Fibroblast of mammary gland (primary cell): ENCODE results near the gene CNFN.

Experiments used
- DNase-seq: peaks from one replicate; pipeline ENCODE4 v3.0.0-alpha.2; 2010; ENCODE audit warnings: low read depth
- H3K4me3 ChIP-seq: 2 replicates; pipeline ENCODE4 v1.5.1; 2011; ENCODE audit warnings: low read depth, mild to moderate bottlenecking, low read length, moderate library complexity; ENCODE audit not compliant: control insufficient read depth
- TF ChIP-seq, protein P1 (sequence below): conservative IDR thresholded peaks from 2 replicates; pipeline ENCODE4 v1.5.1; 2011; ENCODE audit warnings: low read depth, low read length, inconsistent platforms; ENCODE audit not compliant: control insufficient read depth, insufficient read depth

Gene CNFN

DNA sequence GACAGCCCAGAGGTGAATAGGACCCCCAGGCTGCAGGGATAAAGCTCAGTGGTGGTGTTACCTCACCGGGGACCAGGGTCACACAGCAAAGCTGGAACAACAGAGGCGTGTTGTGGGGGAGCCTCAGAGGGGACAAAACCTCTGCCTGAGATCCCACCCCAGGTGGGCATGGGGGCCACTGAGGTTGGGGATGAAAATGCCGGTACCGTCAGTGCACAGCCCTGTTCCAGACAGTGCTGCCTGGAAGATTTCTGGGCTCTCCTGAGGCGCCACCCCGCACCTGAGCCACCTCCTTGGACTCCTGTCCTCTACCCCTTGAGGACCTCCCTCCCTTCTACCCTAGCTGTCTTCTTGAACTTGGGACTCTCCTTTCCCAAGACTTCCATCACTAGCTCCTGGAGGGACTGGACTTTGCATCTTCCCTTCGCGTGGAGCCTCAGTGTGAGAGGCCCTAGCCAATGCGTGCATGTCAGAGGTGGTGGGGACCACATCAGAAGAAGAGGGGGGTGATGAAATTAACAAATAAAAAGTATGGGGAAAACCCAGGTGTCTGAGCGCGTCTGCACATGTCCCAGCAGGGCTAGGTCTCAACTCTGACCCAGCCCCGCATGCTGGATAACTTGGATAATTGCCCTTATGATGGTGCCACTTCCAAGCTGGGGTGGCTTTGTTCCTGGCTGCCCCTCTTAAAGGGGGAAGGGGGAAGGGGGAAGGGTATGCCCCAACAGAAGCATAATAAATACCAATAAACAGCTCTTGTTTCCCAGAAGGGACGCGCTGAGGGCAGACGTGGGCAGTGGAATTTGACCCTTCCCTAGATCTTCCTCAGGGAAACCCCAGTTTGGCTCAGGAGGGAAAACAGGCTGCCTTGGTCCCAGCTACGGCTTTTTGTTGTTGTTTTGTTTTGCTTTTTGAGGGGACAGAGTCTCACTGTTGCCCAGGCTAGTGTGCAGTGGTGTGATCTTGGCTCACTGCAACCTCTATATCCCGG lies 11.6 kb downstream of the CNFN start:
- DNase-seq = no peak
- TF ChIP-seq, protein P1, sequence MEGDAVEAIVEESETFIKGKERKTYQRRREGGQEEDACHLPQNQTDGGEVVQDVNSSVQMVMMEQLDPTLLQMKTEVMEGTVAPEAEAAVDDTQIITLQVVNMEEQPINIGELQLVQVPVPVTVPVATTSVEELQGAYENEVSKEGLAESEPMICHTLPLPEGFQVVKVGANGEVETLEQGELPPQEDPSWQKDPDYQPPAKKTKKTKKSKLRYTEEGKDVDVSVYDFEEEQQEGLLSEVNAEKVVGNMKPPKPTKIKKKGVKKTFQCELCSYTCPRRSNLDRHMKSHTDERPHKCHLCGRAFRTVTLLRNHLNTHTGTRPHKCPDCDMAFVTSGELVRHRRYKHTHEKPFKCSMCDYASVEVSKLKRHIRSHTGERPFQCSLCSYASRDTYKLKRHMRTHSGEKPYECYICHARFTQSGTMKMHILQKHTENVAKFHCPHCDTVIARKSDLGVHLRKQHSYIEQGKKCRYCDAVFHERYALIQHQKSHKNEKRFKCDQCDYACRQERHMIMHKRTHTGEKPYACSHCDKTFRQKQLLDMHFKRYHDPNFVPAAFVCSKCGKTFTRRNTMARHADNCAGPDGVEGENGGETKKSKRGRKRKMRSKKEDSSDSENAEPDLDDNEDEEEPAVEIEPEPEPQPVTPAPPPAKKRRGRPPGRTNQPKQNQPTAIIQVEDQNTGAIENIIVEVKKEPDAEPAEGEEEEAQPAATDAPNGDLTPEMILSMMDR = no peak
- H3K4me3 ChIP-seq = no peak overlapping the region

DNA sequence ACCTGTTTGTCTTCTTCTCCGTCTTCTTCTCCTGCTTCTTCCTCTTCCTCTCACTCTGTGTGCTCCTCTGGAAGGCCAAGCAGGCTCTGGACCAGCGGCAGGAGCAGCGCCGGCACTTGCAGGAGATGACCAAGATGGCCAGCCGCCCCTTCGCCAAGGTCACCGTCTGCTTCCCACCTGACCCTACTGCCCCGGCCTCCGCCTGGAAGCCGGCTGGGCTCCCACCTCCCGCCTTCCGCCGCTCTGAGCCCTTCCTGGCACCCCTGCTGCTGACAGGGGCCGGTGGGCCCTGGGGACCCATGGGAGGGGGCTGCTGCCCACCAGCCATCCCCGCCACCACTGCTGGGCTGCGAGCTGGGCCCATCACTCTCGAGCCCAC lies 13.9 kb downstream of the CNFN start:
- TF ChIP-seq, protein P1 = no peak
- DNase-seq = no peak
- no peak overlapping the region for H3K4me3 ChIP-seq

DNA sequence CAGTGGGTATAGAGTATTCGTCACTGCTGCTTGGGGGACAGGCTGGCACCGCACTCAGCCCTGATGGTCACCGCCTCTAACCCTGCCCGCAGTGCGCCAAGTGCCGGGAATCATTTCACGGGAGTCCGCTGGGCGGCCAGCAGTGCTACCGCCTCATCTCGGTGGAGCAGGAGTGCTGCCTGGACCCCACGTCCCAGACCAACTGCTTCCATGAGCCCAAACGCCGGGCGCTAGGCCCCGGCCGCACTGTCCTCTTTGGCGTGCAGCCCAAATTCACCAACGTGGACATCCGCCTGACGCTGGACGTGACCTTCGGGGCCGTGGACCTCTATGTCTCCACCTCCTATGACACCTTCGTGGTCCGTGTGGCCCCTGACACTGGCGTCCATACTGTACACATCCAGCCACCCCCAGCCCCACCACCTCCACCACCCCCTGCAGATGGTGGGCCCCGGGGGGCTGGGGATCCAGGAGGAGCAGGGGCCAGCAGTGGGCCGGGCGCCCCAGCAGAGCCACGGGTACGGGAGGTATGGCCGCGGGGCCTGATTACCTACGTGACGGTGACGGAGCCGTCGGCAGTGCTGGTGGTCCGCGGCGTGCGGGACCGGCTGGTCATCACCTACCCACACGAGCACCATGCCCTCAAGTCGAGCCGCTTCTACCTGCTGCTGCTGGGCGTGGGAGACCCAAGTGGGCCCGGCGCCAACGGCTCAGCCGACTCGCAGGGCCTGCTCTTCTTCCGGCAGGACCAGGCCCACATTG lies 14.5 kb downstream of the CNFN start:
- no peak overlapping the region for H3K4me3 ChIP-seq
- TF ChIP-seq, protein P1 = no peak
- no peak for DNase-seq

DNA sequence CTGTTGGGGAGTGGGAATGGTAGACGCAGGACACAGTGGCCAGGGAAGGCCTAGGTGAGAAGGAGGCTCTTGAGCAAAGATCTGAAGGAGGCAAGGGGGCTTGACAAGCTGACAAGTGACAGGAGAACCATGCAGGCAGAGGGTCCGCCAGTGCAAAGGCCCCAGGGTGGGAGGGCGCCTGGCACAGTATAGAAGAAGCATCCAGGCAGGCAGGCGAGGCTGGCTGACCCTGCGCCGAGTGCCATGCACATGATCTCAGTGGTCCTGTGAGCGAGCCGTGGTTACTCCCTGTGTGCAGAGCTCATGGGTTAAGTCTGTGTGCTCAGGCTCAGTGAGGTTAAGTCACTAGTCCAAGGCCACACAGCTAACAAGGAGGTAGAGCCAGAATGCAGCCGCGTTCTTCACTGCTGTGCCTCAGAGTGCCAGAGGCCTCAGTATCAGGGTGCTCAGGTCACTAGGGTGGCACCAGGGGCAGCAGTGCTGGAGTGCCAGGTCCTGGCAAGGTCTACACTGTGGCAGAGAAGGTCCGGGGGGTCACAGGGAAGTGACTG lies 15.2 kb downstream of the CNFN start:
- DNase-seq = no peak
- TF ChIP-seq, protein P1 = no peak
- H3K4me3 ChIP-seq = no peak overlapping the region

DNA sequence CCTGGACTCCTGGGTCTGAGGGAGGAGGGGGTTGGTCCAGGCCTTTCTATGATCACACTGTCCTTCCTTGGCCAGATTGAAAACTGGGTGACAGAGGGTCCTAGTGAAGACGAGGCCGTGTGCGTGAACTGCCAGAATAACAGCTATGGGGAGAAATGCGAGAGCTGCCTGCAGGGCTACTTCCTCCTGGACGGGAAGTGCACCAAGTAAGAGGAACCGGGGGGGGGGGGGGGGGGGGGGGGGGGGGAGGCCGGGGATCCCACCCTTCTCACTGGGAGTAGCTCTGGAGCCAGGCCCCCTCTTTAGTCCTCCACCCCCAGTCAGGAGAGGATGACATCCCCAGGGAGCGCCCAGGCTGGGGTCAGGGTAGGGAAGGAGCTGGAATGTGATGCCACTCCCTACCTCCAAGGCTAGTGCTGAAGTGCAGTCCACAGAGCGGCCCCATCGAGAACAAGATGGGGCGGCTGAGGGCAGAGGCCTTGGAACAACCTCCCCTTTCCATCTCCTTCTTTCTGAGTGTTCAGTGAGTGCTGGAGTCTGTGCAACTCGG lies 19.4 kb downstream of the CNFN start:
- DNase-seq = no peak
- TF ChIP-seq, protein P1 = no peak
- H3K4me3 ChIP-seq = no peak overlapping the region

DNA sequence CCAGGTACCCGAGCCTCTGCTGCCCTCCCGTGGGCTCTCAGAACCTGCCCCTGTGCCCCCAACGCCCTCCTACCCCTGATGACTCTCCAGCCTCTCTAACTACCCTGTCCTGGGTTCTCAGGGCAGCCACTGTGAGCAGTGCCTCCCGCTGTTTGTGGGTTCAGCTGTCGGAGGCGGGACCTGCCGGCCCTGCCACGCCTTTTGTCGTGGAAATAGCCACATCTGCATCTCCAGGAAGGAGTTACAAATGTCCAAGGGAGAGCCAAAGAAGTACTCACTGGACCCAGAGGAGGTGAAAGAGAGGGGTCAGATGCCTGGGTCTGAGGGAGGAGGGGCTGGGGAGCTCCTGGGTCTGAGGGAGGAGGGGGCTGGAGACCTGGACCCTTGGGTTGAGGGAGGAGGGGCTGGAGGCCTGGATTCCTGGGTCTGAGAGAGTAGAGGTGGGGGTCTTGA lies 20.0 kb downstream of the CNFN start:
- no peak overlapping the region for H3K4me3 ChIP-seq
- TF ChIP-seq, protein P1 = no peak
- no peak for DNase-seq
